ENCODE results near the gene SIRT7. TPM values are rescaled to one million over a fixed set of nuclear protein-coding genes. Genes with fewer than 3 reads are reported as not detected.

SIRT7 gene
- polyA plus RNA-seq, 1 experiment = 8.4 TPM

DNA sequence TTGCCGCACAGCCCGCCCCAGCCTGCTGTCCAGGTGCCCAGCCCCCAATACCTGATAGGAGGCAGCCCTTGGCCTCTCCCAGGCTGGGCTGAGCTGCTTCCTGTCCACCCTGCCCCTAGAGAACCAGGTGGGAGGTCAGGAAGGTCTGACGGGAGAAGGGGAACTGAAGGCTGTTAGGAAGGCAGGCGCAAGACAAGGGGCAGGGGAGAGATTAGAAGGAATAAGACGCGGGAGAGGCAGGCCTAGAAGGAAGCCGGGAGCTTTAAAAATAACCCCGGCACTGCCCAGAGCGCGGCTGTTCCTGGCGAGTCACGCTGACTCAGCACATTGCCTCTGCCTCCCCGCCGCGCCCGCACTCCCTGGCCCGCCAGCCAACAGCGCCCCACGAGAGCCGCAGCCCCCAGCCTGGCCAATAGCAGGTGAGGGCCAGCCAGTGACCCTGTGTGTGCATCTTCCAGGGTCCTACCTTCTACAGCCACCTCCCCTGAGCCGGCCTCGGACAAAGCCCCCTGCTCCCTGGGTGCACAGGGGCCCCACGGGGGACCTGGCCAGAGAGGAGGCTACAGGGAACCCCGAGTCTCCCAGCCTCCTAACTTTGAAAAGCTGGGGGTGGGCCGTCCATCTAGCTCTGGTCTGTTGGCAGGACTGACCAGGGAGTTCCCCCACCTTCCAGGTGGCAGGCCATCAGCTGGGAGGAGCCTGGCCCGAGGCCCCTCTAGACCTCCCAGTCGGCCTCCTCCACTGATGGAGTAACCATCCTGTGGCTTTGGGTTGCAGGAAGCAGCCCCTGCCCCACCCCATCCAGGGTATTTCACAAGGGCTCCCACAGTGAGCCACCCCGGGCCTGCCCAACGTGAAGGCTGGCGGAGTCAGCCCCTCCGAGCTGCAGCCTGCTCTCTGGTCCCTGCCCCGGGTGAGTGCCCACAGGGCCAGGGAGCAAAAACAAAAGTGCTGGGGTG, 5.6 kb upstream of the SIRT7 start:
- TF ChIP-seq, protein P1, sequence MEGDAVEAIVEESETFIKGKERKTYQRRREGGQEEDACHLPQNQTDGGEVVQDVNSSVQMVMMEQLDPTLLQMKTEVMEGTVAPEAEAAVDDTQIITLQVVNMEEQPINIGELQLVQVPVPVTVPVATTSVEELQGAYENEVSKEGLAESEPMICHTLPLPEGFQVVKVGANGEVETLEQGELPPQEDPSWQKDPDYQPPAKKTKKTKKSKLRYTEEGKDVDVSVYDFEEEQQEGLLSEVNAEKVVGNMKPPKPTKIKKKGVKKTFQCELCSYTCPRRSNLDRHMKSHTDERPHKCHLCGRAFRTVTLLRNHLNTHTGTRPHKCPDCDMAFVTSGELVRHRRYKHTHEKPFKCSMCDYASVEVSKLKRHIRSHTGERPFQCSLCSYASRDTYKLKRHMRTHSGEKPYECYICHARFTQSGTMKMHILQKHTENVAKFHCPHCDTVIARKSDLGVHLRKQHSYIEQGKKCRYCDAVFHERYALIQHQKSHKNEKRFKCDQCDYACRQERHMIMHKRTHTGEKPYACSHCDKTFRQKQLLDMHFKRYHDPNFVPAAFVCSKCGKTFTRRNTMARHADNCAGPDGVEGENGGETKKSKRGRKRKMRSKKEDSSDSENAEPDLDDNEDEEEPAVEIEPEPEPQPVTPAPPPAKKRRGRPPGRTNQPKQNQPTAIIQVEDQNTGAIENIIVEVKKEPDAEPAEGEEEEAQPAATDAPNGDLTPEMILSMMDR (IDR thresholded peaks at IDR 0.05; ENCODE audit: insufficient read depth, low read depth, low read length) = no peak
- Histone ChIP-seq H3K36me3 (ENCODE audit: control insufficient read depth, insufficient read depth, low read length) (peaks cover 21% of the 10 kb centered on the region), H3K4me3 (ENCODE audit: low read depth, low read length) (peak overlapping the region; percentile 29), H3K27me3 (ENCODE audit: control insufficient read depth, insufficient read depth, low read length) (no peaks in the 10 kb centered on the region)
- POLR2A ChIA-PET = interaction anchor here (0.8 kb wide), 1 partner anchor 115 kb away, joined by 14 read pairs; no protein-coding TSS in a partner anchor
- CTCF ChIA-PET = interaction anchor here (1.0 to 1.6 kb wide), 4 partner anchors 11 to 189 kb away, joined by 3 to 6 read pairs (median 3); partner anchors contain the start of gene DCXR
- no peak for DNase-seq (ENCODE audit: low read depth)

DNA sequence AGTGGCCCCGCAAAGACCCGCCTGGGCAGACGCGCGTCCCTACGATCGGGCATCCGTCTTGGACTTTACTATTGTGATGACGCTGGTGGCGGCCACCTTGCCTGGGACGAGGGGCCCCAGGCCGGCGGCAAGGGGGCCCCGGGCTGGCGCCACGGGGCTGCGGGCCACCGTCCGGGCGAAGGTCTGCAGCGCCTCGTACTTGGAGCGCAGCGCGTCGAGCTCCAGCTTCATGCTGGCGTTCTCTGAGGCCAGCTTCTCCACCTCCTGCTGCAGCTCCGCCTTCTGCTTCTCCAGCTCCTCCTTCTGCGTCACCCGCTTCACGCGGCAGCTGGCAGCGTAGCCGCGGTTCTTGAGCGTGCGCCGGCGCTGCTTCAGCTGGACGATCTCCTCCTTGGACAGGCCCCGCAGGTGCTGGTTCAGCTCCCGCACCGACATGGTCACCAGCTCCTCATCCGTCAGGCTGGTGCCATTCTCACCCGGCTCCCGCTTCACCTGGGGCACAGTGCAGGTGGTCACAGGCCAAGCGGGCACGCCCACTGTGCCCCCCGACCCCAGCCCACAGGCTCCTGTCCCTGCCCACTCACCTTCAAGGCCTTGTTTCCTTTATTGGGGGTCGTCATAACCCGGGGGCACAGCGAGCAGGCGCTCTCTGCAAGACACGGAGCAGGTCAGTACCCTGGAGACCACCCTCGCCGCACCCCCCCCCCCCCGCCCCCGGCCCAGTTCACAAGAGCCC, 4.8 kb upstream of the SIRT7 start:
- ChIA-PET POLR2A (interaction anchor here (0.8 kb wide), 1 partner anchor 116 kb away, joined by 14 read pairs; no protein-coding TSS in a partner anchor), CTCF (interaction anchor here (1.0 to 1.6 kb wide), 3 partner anchors 53 to 189 kb away, joined by 3 to 6 read pairs (median 3); partner anchors contain the start of gene DCXR)
- no peak for DNase-seq (ENCODE audit: low read depth)
- Histone ChIP-seq H3K36me3 (ENCODE audit: control insufficient read depth, insufficient read depth, low read length) (peaks cover 21% of the 10 kb centered on the region), H3K27me3 (ENCODE audit: control insufficient read depth, insufficient read depth, low read length) (no peaks in the 10 kb centered on the region), H3K4me3 (ENCODE audit: low read depth, low read length) (peak overlapping the region; percentile 29)
- TF ChIP-seq, protein P1 (IDR thresholded peaks at IDR 0.05; ENCODE audit: insufficient read depth, low read depth, low read length) = no peak

DNA sequence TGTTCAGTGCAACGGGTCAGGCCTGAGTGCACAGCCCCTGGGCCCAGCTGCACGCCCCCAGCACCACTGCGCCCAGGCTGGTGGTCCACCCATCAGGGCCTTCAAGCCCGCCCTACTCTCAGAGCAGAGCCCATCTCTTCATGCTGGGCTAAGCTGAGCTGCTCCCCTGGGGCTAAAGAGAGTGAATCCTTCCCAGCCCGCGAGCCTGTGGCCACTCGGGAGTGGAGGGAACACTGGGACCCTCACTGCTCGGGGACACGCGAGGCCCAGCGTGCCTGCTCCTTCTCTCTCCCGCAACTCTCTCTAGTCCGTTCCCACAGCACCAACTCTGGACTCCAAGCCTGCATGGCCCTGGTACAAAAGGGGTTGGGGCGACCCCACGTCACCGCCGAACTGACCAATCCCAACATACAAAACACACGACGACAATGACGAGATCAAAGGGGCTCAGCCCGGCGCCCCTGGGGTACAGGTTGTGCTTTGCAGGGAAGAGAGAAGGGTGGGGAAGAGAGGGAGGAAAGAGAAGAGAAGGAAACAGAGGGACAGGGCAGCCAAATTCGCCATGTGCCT, 4.1 kb upstream of the SIRT7 start:
- POLR2A ChIA-PET = no interaction called here
- H3K27me3 ChIP-seq (ENCODE audit: control insufficient read depth, insufficient read depth, low read length) = no peaks in the 10 kb centered on the region
- TF ChIP-seq, protein P1 (IDR thresholded peaks at IDR 0.05; ENCODE audit: insufficient read depth, low read depth, low read length) = no peak
- no peak overlapping the region for H3K4me3 ChIP-seq (ENCODE audit: low read depth, low read length)
- no peak for DNase-seq (ENCODE audit: low read depth)
- H3K36me3 ChIP-seq (ENCODE audit: control insufficient read depth, insufficient read depth, low read length) = peaks cover 21% of the 10 kb centered on the region
- CTCF ChIA-PET = interaction anchor here (1.1 to 1.6 kb wide), 2 partner anchors 52 to 116 kb away, joined by 3 to 6 read pairs; partner anchors contain the start of gene DCXR

DNA sequence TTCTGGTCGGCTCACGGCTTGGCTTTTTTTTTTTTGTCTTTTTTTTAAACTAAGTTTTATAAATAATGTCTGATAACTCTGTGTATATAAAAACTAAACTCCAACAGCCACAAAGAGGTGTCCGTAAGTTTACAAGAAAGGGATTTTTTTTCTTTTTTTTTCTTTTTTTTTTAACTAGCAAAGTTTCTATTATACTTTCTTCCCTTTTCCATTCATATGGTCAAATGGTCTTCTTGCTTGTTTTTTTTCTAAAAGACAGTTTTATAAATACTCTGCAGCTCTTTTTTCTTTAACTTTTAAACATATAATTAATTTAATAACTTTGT, 3.5 kb upstream of the SIRT7 start:
- ChIA-PET CTCF (no interaction called here), POLR2A (no interaction called here)
- Histone ChIP-seq H3K36me3 (ENCODE audit: control insufficient read depth, insufficient read depth, low read length) (peaks cover 21% of the 10 kb centered on the region), H3K4me3 (ENCODE audit: low read depth, low read length) (no peak overlapping the region), H3K27me3 (ENCODE audit: control insufficient read depth, insufficient read depth, low read length) (no peaks in the 10 kb centered on the region)
- TF ChIP-seq, protein P1 (IDR thresholded peaks at IDR 0.05; ENCODE audit: insufficient read depth, low read depth, low read length) = no peak
- no peak for DNase-seq (ENCODE audit: low read depth)

Measured in BJ (cell line).